Activated effector memory CD4-positive, alpha-beta T cell treated with Interleukin-2 at 50 U/mL for 16 hours (primary cell): Measurements from ENCODE around the gene TERB1.
A peak's percentile ranks its signal among the peaks of the same experiment; 100 is the strongest.
"Not testable (repeated sequence)": the region's sequence is repeated elsewhere in the genome, so short reads cannot be mapped to it uniquely, and the experiment has no call there.

Experiments used
- DNase-seq: peaks from one replicate; pipeline ENCODE4 v3.0.0-alpha.2; 2020

Gene TERB1

DNA sequence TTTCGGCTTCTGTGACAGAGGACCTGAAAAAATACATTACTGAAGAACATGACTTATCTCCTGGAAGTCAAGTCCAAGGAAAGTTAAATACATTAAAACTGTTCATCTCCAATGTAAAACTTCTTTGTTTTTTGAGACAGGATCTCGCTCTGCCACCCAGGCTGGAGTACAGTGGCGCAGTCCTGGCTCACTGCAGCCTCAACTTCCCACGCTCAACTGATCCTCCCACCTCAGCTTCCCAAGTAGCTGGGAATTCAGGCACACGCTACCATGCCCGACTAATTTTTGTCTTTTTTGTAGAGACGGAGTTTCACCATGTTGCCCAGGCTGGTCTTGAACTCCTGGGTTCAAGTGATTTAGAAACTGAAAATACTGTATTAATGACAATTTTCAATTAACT is 9.7 kb upstream of the TERB1 start:
- DNase-seq: no peak

DNA sequence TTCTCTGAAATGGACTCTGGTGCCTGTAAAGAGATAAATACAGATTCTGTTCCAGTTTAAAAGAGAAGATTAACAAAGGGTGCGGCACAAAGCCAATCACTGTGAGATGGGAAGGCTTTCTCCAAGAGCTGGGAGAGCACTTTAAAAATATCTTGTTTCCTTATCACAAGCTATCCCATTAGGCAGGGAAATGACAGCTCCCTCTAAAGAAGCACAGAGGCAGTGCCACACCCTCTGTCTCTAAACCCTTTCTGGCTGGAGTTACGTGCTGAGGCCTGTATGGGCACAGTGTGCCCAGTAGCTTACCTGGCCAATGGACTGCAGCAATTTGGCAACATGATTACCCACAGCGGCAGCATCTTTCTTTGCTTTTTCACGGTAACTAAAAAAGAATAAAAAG is 9.0 kb upstream of the TERB1 start:
- no peak for DNase-seq

- no peak for DNase-seq
Observed at GRCh38 chr16:66809765-66810164, 8.4 kb upstream of the TERB1 start.

DNA sequence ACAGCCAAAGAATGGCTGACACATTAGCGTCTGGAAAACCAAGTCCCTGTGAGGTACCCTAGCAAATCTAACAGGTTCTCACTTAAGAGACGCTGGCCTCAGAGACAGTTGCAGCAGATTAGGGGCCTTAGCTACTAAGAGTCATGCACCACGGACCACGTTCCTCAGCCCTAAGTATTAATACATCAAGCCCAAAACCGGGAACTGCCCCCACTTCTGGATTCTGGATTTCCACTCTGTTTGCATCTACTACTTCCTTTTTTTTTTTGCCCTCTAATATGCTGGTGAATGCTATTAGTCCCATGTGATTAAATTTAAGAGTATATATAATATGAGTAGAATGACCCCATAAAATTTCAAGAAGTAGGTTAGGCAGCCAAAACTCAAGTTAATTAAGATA is 775 bp upstream of the TERB1 start:
- no peak for DNase-seq

DNA sequence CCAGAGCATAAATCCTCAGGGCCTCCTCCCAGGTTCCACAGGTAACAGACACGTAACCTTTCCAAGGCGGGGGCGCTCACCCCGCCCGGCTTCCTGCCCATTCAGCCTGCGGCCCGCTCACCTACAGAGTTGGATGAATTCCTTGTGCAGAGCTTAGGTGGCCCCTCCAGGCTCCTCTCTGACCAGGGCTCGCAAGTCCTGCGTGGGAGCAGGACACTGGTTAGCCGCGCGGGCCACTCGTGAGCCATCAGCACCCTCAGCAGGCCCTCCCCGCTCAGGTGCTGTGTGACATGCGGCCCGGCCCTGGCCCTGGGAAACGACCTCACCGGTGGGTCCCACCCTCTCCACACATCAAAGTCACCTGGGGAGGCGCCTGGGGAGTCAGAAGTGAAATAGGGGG is 528 bp downstream of the TERB1 start:
- DNase-seq: no peak

GRCh38 chr16:66798161-66798560 is 3.2 kb downstream of the TERB1 start:
- DNase-seq: no peak

- DNase-seq: not testable (repeated sequence)
Observed at GRCh38 chr16:66793984-66794383, 7.4 kb downstream of the TERB1 start.

GRCh38 chr16:66790130-66790733 is 11.2 kb downstream of the TERB1 start:
- no peak for DNase-seq

DNA sequence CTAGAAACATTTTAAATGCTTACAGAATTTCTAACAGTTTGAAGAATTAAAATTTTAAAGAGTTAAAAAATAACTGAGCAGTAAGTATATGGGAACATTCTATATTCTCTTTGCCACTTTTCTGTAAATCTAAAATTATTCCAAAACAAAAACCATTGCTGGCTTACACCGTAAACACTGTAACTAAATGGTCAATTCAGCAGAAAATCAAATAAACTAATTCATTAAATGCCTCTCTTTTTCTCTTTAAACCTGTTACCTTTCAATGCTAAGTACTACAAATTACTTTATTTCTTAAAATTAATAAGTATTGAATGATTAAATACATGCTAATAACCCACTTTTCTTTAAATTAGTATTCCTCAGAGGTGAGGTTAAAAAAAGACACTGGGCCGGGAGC is 14.0 kb downstream of the TERB1 start:
- no peak for DNase-seq

DNA sequence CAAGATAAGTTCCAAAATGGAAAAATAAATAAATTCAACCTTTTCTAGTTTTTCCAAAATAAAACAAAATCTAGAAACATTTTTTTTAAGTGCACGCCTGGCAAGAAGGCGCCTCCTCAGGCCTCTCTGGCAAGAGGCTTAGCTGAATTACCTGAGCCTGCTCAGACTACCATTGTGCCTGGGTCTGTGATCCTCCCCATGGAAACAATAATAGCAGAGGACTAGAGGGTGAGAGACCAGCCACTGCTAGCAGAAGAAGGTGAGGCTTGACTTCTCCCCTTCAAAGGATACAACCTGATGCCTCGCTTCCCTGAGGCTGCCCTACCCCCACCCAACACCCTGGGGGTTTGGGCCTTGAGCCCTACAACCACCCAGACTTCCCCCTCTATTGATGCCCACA is 14.8 kb downstream of the TERB1 start:
- DNase-seq: no peak

GRCh38 chr16:66776457-66776856 is 24.9 kb downstream of the TERB1 start:
- no peak for DNase-seq

DNA sequence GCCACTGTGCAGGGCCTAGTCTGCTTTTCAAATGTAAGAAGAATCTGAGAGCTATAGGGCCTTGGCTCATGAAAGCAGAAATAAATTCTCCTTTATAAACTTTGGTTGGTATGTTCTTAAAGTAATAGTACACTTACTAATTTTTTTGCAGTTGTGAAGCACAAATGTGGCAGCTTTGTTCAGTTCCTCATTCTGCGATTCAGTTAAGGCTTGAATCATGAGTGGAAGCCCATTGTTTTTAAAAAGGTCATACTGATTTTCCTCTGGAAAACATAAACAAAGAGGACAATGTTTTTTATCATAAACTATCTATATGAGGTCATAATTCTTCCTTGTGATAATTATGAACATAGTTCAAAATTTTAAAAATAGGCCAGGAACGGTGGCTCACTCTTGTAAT is 26.4 kb downstream of the TERB1 start:
- DNase-seq: no peak

GRCh38 chr16:66758086-66758485 is 43.3 kb downstream of the TERB1 start:
- DNase-seq: no peak

DNA sequence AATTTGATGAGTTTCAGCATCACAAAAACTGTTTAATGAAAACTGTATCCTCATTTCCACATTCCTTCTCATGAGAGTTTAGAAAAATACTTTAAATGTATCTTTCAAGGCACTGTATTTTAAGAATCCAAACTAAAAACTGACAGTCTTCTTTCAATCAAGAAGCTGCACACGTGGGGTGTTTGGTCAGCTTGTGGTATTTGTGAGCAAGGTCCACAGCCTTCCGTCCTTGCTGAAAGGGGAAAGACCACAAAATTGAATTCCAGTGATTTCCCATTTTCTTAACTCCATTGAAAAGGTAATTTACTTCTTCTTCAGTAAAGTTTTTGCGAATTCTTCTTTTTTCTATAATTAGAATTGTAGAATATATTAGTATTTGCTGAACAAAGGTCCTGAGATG is 46.6 kb downstream of the TERB1 start:
- DNase-seq: no peak

DNA sequence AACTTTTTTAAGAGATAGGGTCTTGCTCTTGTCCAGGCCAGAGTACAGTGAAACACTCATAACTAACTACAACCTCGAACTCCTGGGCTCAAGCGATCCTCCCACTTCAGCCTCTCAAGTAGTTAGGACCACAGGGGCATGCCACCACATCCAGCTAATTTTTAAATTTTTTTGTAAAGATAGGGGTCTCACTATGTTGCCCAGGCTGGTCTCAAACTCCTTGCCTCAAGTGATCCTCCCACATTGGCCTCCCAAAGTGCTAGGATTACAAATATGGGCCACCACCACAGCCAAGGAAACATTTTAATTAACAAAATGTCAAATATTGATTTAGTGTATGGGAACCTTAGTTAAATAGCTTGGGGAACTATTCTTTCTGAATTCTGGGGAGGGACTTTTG is 47.2 kb downstream of the TERB1 start:
- DNase-seq: no peak

GRCh38 chr16:66752958-66753357 is 48.4 kb downstream of the TERB1 start:
- no peak for DNase-seq

GRCh38 chr16:66752379-66752778 is 49.0 kb downstream of the TERB1 start:
- DNase-seq: no peak

- DNase-seq: no peak
Observed at GRCh38 chr16:66751992-66752322, 49.4 kb downstream of the TERB1 start.

DNA sequence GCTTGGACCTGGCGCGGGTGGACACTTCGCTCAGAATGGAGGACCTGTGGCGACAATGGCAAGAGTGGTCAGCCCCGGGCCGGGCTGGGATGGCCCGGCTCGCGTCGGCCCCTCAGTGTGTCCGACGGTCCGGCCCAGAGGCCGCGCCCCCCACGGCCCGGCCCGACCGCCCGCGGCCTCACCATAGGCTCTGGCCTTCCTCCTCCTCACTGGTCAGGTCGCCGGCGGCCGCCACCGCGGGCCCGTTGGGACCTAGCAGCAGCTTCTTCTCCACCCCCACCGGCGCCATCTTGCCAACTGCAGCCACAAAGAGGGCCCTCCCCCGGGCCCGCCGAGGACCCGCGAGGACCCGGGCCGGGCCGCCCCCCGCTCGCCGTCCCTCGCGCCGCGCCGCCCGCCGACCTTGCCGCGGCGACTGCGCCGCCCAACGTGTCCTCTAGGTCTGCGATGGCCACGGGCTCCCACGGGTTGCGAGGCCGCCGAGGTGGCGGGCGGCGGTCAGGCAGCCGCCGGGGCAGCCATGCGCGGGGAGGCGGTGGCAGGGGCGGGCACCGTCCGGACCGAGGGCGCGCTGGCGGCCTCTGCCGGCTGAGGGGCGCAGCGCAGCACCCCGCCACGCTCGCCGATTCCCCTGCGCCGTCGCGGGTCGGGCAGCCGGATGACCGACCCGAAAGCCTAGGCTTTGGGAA is 49.9 kb downstream of the TERB1 start, which contains the start of gene DYNC1LI2:
Gene DYNC1LI2 (minus strand): TSS at position 307 of the 689 bp plus-strand sequence. CDS start 18 bp downstream, at position 289.
- peak; percentile 73 for DNase-seq

- no peak for DNase-seq
Observed at GRCh38 chr16:66751053-66751302, 50.4 kb downstream of the TERB1 start.

GRCh38 chr16:66750279-66751052 is 50.9 kb downstream of the TERB1 start:
- no peak for DNase-seq

DNA sequence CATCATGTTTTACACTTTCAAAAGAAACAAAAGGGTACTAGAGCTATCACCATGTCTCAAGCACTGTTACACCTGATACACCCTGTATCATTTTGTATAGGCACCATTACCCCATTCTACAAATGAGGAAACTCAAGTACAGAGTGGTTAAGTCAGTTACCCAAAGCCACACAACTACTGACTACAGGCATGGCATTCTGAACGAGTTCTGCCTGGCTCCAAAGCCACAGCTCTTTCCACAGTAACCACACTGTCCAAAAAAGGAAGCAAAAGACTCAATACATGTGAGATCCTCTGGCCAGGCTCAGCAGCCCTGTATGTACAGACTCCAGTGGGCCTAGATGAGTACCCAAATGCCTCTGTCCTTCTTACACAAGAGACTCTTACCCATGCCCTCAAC is 54.7 kb downstream of the TERB1 start:
- no peak for DNase-seq

GRCh38 chr16:66746048-66746447 is 55.3 kb downstream of the TERB1 start:
- DNase-seq: no peak

DNA sequence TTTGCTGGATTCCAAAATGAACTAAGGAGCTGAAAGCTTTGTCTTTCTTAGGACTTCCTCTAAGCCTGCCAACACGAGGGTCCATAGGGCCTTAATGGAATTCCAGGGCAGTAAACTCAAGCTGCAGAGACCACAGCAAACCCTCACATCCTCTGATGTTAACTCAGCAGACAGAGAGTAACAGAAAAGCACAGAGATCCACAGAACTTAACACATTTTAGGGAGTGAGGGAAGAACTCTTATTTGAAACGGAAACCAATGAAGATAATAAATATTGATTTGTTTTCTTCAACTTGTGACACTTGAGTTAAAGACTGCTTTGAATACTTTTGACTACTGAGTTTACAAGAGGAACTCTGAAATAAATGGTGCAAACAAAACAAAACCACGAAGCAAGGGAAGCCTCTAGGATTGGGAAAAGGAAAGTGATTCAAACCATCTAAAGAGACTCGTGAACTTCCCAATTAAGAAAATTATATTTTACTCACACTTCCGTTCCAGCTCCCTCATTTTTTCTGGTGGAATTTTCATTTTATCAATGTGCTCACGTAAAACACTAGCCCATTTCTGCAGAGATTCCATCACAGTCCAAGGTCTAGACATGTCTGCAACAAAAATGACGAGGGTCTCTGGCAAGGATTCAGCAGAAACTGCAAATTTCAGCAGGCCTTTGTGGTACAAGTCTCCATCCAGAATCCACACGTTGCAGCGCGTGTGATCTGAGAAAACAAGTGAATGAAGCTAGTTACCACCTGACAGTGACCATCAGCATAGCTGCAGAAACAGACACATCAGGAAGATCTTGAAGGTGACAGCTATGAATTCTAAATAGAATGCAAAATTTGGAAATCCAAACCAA is 59.2 kb downstream of the TERB1 start:
- DNase-seq: no peak
